GF-D8 (cell line): Measurements from ENCODE around the gene RGL4.
"Not testable (repeated sequence)": the region's sequence is repeated elsewhere in the genome, so short reads cannot be mapped to it uniquely, and the experiment has no call there.

ENCODE experiments used
- DNase-seq: peaks from one replicate; lab custom pipeline; 2025; lab: John Stamatoyannopoulos, UW

Gene RGL4

DNA sequence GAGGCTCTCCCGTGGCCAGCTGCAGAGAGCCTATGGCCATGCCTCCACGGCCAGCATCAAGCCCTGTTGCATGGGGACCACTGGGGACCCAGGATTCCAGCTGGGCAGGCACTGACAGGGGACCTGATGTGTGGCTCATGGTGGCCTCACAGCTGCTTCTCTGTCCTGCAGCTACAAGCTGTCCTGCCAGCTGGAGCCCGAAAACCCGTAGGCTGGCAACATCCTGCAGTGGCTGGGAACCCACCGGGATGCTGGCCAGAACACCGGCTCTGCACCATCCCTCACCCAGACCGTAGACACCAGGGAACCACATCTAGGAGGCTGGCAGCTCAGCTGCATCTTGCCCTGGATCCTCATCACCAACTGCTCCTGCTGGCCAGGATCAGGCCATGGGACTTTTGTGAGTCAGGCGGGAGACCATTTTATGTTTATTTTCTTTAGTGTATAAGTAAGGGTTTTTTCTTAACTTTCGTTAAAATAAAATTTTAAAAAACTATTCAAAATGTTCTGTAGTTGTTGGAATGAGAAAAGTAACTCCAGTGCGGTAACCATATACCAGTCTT is 7.9 kb downstream of the RGL4 start:
- no peak for DNase-seq

DNA sequence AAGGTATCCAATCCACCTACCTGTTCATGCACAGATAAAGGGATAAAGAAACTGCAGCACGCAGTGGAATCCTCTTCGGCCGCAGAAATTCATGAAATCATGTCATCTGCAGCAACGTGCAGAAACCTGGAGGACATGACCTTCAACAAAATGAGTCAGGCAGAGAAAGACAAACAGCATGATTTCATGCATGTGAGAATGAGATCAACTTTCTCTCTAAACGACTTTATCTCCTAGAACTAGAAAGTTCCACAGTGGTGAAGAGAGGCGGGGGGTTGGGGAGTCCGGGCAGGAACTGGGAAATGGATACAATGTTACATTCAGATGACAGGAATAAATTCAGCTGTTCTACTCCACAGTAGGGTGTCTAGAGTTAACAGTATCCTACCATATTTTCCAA is 9.9 kb downstream of the RGL4 start:
- DNase-seq, result no peak

DNA sequence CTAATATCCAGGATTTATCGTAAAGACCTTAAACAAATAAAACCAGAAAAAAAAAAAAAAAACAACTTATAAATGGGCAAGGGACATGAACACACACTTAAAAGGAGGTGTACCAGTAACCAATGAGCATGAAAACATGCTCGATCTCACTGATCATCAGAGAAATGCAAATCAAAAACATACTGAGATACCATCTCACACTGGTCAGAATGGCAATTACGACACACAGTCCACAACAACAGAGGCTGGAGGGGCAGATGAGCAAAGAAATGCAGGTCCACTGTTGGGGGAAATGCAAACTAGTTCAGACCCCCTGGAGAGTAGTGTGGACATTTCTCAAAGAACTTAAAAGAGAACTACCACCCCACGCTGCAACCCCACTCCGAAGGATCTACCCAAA is 13.2 kb downstream of the RGL4 start:
- DNase-seq, result no peak

DNA sequence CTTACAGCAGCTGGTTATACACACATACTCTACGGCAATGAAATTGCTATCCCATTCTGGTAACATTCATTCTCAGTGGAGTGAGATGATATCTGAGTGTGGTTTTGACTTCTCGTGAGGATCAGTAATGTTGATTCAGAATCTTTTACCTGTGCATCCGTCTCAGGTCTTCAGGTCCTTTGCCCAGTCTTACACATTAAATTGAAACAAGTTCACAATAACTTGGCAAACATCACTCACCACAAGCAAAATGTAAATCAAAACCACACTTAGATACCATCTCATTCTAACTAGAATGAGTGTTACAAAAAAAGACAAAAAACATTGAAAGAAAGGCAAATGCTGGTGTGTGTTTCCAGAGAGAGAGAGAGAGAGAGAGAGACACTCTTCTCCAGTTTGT is 14.0 kb downstream of the RGL4 start:
- no peak for DNase-seq

DNA sequence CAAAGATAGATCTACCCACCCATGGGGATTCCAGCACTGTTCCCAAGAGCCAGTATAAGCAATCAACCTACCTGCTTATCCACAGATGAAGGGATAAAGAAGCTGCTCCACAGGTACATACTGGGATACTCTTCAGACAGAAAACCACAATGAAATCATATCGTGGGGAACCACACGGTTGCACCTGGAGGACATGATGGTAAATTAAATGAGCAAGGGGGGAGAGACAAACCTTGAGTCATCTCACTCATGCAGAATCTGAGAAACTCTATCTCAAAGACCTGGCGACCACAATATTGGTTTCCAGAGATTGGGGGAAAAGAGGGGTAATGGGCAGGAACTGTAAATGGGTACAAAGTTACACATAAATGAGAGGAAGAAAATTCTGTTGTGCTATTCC is 14.5 kb downstream of the RGL4 start:
- DNase-seq, result no peak

DNA sequence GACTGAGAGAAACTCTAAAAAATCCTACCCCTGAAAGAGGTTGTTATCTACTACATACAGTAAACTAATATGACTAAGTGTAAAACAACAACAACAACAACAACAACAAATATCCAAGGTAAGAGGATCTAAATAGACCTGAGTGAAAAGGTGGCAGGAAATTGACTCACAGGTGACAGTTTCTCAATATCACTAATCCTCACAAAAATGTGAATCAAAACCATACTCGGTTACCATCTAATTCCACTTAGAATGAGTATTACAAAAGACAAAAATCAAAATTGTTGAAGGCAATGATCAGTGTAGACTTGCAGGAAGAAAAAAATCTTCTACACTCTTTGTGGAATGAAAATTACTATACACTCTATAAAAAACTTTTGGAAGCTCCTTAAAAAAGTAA is 17.5 kb downstream of the RGL4 start:
- DNase-seq, result no peak

DNA sequence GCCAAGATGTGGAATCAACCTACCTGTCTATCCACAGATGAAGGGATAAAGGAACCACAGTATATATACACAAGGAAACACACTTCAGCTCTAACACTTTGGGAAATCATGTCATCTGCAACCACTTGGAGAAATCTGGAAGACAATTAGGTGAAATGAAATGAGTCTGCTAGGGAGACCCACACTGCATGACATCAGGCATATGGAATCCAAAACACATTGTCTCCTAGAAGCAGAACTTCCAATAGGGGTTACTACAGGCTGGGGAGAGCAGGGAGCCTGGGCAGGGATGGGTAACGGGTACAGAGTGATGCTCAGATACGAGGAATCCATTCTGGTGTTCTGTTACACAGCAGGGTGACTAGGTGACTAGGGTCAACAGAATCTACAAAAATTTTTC is 18.3 kb downstream of the RGL4 start:
- no peak for DNase-seq

DNA sequence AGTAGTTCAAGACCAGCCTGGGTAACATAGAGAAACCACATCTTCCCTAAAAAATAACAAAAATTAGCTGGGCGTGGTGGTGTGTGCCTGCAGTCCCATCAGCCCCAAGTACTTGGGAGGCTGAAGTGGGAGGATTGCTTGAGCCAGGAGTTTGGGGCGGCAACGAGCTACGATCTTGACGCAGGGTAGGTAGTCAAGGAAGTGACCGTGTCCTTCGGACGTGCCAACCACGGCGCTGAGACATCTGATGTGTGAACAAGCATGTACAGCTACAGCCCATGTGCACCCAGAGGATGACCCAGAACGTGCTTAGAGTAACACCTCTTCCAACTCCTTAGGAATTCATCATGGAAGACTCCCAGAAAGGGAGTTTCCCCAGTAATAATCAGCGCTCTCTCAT is 21.4 kb downstream of the RGL4 start:
- DNase-seq, result no peak

DNA sequence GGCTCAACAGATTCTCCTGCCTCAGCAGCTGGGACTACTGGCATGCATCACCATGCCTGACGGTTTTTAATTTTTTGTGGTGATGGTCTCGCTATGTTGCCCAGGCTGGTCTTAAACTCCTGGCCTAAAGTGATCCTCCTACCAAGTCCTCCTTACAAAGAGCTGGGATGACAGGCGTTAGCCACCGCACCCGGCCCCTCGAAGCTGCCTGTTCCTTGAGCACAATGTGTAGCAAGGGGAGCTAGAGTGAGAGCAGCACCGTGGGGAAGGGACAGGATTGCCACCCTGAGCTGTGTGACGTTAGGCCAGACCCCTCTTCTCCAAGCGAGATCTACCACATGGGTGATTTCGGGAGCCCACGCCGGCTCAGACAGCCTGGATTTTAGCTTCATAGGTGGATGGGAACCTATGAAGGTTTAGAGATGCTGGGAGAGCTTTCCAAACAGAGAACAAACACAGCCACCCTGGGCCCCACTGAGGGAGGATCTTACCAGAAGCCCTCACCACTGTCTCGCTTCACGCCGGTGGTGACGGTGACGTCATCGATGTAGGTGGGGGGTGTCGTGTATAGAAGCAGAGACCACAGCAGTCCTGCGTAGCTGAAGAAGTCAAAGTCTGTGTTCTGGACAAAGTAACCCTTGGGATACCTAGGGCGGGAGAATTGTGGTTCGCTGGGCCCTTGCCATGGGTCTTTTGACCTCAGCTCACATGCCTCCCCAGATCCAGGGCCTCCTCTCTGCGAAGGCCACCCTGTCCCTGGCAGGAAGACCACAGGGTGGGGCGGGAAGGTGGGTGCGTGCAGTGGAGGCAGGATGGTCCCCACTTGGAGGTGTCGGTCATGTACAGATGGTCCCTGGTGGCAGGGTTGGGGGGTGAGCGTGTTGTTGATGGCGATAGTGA is 23.1 kb downstream of the RGL4 start:
- DNase-seq, result no peak

DNA sequence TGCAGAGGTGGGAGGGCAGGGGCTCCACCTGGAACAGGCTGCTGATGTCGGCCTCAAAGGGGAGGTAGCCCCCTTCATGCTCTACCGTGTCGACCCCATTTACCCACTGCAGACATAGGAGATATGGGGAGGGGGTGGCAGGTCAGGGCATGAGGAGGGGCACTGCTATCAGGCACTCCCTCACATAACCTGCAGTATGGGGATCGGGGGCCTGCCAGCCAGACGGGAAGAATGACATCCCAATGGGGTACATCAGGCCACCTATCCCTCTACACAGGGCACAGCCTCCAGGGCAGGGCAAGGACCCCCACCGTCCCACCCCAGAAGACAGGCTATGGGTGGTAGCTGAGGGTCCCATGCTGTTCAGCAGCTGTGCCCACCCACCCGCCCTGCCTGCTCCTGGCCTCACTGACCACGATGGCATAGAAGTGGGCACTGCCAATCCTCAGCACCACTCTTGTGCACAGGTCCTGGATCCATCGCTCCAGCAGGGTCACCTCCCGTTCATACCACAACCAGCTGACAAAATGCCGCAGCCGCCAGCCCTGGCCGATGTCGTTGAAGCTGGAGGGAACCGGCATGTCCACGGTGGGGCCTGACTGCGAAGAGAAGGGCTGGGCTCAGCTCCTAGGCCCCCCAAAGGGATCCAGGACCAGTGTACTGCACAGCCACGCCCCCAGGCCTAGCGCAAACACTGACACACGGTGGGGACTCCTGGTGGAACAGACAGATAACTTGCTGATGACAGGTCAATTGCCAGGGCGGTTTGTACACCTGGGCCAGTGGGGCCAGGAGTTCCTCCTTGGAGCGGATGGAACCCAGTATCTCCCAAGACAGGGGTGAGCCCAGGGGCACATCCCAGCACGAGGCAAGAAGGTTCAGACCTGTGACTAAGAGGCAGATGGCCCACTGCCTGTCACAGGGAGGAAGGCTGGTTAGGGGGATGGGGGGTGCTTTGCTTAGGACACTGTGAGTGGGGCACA is 24.1 kb downstream of the RGL4 start:
- no peak for DNase-seq

DNA sequence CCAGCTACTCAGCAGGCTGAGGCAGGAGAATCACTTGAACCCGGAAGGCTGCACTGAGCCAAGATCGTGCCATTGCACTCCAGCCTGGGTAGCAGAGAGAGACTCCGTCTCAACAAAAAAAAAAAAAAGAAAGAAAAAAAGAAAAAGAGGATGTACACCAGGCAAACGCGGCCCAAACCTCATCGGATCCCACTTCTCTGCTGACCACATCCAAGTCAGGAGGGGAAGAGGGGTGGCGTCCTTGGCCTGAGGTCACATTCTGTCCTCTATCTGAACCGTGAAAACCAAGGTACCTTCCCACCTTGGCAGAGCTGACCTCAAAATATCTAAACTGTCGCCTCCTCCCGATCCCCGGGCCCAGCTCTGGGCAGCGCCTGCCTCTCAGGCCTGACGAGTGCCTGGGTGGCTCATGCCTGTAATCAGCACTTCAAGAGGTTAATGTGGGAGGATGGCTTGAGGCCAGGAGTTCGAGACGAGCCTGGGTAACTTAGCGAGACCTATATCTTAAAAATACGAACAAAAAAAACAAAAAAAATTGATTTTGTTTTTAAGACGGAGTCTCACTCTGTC is 25.1 kb downstream of the RGL4 start:
- DNase-seq, result no peak

DNA sequence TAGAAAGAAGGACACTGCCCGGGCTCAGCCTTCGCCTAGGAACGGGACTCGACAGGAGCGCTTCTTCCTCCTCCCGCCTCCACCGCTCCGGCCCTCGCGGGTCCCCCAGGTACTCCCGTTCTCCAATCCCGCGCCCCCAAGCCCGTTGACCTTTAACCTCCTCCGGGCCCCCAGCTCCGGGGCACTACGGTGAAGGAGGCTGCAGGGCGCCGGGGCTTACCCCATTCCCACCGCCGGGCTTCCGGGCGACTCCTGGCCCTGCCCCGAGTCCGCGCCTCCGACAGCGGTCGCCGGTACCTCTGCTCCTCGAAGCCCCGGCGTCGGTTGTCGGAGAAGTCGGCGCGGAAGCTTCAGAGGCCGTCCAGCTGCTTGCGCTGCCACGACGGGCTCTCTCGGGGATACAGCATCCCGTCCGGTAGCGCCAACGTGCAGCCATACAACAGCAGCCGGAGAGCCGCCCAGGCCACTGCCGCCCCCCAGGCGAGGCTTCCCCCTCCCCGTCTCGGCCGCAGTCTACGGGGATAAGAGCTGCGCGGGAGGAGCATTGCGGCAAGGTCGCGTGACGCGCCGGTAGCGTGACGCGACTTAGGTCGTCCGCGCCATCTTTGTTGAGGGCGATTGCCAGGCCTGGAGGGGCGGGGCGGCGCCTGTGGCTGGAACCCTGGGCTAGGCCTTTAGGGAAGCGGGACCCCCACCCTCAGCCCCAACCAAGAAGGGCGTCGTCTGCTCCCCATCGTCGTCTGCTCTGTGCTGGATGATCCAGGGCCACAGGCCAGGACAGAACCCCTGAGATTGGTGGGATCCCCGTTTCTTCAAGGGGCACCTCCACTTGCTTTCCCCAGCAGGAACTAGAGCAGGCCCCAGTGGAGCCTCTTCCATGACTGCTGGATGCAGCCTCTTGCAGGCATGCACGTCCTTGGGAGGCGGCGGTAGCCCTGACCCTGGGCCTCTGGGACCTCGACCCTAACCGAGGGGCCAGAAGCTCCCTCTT is 26.3 kb downstream of the RGL4 start:
- peak; percentile 57 for DNase-seq

DNA sequence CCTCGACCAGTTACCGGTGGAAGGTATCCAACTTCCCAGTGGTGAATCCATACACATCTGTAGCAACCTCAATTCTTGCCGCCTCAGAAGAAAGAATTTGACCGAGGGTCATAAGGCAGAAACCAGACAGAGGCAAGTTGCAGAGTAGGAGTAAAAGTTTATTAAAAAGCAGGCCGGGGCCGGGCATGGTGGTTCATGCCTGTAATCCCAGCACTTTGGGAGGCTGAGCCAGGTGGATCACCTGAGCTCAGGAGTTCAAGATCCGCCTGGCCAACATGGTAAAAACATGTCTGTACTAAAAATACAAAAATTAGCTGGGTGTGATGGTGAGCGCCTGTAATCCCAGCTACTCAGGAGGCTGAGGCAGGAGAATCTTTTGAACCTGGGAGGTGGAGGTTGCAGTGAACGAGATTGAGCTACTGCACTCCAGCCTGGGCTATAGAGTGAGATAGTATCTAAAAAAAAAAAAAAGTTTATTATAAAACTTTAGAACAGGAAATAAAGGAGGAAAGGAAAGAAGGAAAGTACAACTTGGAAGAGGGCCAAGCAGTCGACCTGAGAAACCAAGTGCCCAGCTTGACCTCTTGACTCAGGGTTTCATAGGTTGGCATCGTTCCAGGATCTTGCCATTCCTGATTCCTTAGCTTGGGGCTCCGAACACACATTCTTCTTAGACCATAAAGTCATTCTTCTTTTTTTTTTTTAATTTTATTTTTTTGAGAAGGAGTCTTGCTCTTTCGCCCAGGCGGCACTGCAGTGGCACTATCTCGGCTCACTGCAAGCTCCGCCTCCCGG is 27.8 kb downstream of the RGL4 start:
- no peak for DNase-seq

DNA sequence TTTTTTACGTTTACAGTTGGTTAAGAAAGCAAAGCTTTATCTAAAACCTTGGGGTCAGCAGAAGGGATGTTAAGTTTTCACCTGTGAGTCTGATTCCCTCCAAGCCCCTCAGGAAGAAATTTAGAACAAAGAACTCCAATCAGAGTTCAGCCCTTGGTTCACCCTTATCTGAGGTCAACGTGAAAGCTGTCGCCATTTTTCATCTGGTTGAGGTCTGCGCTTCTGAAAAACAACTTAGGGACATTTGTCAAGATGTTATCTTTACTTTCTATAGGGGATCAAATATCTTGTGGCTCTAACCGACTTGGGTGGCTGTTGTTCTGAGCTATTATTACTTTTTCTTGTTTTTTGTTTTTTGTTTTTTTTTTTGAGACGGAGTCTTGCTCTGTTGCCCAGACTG is 30.0 kb downstream of the RGL4 start:
- DNase-seq, result no peak

DNA sequence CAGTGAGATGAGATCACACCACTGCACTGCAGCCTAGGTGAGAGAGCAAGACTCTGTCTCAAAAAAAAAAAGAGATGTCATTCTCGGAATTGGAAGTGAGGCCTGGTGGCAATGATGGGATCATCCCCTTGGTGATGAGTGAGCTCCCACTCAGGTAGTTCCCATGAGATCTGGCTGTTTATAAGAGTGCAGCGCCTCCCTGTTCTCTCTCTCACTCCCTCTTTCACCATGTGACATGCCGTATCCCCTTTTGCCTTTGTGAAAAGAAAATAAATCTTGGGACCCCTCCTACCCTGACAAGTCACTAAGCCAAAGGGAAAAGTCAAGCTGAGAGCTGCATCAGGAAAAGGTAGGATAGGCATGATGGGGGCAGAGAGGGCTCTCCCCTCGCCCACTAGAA is 31.3 kb downstream of the RGL4 start:
- no peak for DNase-seq

DNA sequence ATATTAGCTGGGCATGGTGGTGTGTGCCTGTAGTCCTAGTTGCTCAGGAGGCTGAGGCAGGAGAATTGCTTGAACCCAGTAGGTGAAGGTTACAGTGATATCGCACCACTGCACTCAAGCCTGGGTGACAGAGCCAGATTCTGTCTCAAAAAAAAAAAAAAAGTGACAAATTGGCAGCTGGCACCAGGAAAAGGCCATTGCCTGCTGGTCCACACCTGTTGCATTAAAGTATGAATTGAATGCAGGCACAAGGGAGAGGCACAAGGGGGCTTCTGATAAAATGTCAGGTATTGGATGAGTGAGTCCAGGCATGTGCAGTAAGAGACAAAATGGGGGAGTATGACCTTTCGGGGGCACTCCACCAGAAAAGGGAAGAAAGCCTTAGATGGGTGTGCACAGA is 31.9 kb downstream of the RGL4 start:
- DNase-seq, result no peak

DNA sequence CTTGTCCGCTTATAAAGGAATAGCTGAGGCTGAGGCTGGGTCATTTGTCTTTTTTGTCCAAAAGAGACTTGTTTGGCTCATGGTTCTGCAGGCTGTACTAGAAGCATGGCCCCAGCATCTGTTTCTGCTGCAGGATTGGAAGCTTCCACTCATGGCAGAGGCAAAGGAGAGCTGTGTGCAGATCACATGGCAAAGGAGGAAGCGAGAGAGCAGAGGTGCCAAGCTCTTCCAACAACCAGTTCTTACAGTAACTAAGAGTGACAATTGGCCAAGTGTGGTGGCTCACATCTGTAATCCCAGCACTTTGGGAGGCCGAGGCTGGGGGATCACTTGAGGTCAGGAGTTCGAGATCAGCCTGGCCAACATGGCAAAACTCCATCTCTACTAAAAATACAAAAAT is 37.3 kb downstream of the RGL4 start:
- not testable (repeated sequence) for DNase-seq

DNA sequence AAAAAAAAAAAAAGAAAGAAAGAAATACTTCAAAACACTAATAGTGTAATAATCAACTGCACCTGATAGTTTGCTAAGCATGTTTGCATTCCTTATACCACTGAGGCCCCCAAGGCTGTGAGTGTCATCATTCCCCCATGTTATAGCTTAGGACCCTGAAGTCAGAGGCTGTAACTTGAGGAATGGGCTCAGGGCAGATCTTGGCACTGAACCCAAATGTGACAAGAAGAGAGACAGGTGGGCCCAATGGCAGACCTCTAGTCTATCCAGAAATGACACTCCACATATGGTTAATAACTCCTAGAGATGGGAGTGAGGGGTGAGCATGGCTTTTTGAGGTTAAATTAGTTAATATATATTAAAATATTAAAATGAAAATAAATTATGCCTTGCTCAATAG is 46.9 kb downstream of the RGL4 start:
- no peak for DNase-seq

DNA sequence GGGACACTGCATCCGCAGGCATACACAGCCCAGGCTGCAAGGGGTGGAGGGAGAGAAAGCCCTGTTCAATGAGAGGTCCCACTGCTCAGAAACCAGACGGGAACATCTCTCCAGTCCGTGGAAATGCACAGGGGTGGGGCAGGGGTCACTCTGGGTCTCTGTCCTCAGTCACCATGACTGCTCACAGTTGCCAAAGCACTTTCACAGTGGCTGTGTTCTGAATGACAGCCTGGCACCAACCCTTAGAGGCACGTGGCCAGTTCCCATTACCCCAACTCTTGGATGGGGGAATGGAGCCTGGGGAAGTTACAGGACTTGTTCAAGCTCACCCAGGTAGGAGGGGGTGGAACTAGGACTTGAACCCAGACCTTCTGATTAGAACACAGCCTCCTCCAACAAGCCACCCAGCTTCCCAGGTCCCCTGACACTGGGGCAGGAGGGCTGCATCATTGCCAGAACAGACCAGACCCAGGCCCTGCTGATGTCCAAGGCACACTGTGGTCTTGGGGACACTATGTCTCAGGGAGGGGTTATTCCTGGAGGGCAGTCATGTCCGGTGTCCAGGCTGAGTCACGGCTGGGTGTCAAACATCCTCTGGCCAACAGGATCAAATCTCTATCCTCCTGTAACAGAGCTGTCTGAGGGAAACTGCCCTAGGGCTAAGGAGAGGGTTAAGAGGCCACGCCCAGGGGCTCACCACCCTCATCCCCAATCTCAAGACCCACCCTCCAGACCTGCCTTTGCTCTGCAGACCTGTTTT is 51.9 kb downstream of the RGL4 start:
- DNase-seq, result no peak

DNA sequence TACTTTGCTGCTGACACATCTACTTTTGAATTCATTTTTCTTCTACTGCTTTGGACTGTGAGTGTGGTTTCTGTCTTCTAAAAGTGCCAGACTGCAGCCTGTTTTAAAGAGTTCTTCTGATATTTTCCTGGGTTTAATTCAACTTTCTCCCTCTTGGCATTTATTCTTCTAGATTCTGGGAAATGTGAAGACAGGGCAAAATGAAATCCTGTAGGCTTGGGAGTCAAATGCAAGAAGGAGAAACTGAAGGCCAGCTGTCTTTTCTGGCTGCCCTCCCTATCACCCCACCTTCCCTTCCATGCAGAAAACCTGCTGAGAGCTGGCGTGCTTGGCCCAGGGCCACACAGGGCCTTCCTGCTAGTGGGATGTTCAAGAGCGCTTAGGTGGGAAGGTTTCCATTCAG is 52.5 kb downstream of the RGL4 start:
- no peak for DNase-seq
